Right renal cortex interstitium (tissue), 3 donors: ENCODE results near the gene C12orf75. TPM values are rescaled to one million over a fixed set of nuclear protein-coding genes. Genes with fewer than 3 reads are reported as not detected.

ENCODE experiments used
- DNase-seq, 3 donors: peaks; one replicate each; pipeline ENCODE4 v3.0.0-alpha.2; 2013; ENCODE audit warnings: low read depth in 3 of 3, low spot score in 2 of 3
- polyA plus RNA-seq, 3 donors: library from polyadenylated mRNA; unstranded; fragments of 120-200 nt; gene quantifications; one replicate each; pipeline ENCODE4 v1.2.1, GENCODE V29; 2013; ENCODE audit not compliant: insufficient read length in 3 of 3

C12orf75 gene
- polyA plus RNA-seq, 3 donors, result 83.4 to 91.1 (median 88.2) TPM

- DNase-seq, result no peak
These were observed 78.8 kb downstream of the C12orf75 start for GRCh38 chr12:105409279-105409678.

- DNase-seq, result peak; percentile 40 to 51 (median 42)
These were observed 79.4 kb downstream of the C12orf75 start for GRCh38 chr12:105409801-105410471.

- no peak for DNase-seq
These were observed 83.5 kb downstream of the C12orf75 start for GRCh38 chr12:105413911-105414487.

GRCh38 chr12:105417732-105418131, 87.2 kb downstream of the C12orf75 start:
- no peak for DNase-seq

GRCh38 chr12:105418229-105418628, 87.7 kb downstream of the C12orf75 start:
- DNase-seq, result no peak

- no peak for DNase-seq
These were observed 88.4 kb downstream of the C12orf75 start for GRCh38 chr12:105418821-105419291.

GRCh38 chr12:105419606-105420005, 89.1 kb downstream of the C12orf75 start:
- no peak for DNase-seq

GRCh38 chr12:105420046-105420445, 89.6 kb downstream of the C12orf75 start:
- no peak for DNase-seq

GRCh38 chr12:105420659-105421240, 90.3 kb downstream of the C12orf75 start:
- peak; percentile 49 to 59 (median 52) for DNase-seq

Other genes with a start within 250 kb of the C12orf75 start
- gene ALDH1L2, start 246.2 kb upstream of the C12orf75 start, polyA plus RNA-seq, result 1 to 10 TPM in 2 of 3 donors, under 1 TPM in 1; 0.64 to 1.4 (median 1.2) TPM
- 10 to 100 TPM; 49.3 to 58.6 (median 56.5) TPM for gene WASHC4, start 223.0 kb upstream of the C12orf75 start, polyA plus RNA-seq
- gene APPL2, start 94.5 kb upstream of the C12orf75 start, polyA plus RNA-seq, result 10 to 100 TPM; 81.0 to 88.9 (median 81.7) TPM